Eye (tissue), 1 donor: ENCODE results near the gene CRADD.

Experiments
- DNase-seq: peaks from one replicate; pipeline ENCODE4 v3.0.0-alpha.2; 2015

Gene CRADD

DNA sequence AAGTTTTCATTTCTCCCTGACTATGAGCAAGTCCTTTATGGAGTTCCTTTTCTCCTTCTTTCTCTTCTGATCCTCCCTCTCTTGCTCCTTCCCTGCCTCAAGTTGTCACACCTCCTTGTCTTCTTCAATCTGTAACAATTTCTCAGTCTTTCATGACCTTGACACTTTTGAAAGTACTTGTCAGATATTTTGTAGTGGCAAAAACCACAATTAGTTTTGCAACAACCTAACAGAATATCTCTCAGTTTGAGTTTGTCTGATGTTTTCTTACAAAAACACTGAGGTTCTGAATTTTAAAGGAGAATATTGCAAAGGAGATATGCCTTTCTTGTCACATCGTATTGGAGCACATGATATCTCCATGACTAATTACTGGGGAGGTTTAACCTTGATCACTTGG, 4.1 kb upstream of the CRADD start:
- DNase-seq: no peak

DNA sequence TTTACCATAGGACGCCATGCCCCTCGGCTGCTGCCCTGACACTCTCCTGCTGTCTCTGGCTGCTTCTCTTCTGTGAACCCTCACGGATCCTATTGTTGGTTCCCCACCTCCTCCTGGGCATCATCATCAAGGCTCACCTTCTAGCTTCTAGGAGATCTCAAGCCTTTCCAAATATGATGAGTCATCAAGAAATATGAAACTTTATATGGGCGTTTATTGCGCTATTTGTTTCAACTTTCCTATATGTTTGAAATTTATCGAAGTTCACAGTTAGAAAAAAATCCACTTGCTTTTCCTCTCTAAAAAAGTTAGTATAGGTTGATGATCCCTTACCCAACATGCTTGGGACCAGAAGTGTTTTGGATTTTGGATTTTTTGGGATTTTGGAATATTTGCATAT, 2.8 kb upstream of the CRADD start:
- no peak for DNase-seq

DNA sequence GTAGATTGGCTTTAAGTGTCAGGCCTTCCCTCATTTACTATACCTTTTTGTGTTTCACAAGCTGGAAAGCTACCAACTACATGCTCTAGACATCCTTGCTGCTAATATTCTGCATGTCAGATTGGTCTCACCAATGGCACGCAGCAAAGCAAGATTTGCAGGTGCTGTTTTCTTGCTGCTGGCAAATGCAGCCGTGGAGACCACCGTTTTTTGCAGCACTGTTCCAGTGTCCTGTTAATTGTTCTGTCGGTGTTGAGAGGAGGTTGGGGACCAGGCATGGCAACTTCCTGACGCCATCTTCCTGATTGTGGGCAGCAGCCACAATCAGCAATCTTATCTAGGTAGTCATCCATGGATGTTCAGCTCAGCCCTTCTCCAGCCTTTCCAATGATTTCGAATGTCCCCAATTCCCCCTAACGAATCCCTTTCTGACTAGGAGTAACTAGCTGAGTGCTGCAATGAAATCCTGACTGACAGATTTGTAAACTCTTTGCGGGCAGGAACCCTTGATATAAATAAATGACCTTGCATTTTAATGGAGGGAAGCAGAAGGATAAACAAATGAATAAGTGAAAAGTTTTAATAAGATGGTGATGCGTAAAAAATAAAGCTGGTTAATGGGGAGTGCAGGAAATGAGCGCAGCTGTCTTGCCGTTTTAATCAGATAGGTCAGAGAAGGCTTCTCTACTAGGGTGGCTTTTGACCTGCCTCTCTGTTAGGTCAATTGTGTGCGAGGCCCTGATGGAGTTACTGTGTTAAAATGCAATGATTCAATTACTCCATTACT, 574 bp upstream of the CRADD start:
- peak; percentile 22 for DNase-seq

DNA sequence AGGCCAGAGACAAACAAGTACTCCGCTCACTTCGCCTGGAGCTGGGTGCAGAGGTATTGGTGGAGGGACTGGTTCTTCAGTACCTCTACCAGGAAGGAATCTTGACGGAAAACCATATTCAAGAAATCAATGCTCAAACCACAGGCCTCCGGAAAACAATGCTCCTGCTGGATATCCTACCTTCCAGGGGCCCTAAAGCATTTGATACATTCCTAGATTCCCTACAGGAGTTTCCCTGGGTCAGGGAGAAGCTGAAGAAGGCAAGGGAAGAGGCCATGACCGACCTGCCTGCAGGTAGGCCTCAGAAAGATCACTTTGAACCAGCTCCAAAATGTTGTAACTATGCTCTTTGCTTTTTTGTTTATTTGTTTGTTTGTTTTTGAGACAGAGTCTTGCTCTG, 1.6 kb downstream of the CRADD start:
- DNase-seq: no peak

DNA sequence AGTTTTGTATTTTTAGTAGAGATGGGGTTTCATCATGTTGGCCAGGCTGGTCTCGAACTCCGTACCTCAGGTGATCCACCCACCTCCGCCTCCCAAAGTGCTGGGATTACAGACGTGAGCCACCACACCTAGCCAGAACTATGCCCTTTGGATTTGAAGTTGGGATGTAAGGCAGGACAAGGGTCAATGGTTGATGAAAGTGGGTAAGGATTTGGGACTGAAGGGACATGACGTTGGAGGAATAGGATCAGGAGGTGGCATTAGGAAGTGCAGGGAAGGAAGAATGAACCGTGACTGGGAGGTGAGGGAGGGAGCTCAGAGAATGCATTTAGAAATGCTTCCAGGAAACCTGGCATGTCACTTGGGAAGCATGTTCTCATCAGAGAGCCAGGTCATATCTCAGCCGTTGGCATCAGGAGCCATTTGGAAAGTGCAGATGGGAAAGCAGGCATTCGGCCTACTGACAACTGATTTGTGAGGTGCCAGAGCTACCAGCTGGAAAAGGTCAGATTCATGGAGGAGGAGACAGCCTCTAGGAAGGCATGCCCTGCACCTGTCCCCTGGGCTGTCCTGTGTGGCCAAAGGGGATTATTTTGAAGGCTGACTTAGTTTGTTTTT, 2.2 kb downstream of the CRADD start:
- no peak for DNase-seq

DNA sequence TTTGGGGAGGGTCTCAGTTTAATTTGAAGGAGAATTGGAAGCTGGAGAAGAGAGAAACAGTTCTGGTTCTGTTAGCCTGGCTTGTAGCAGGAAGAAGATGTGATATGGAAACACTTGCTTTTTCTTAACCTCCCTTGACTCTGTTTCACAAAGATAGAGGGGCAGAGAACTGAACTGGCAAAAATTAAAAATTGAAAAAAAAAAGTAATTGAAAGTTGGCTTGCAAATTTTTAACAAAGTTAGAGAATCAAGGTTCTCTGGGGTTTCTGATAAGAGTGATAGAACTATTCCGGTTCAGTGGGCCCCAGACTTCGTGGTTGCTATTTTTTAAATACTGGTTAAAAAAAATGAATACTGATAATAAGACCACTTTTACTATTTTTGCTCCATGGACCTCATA, 2.8 kb downstream of the CRADD start:
- no peak for DNase-seq

DNA sequence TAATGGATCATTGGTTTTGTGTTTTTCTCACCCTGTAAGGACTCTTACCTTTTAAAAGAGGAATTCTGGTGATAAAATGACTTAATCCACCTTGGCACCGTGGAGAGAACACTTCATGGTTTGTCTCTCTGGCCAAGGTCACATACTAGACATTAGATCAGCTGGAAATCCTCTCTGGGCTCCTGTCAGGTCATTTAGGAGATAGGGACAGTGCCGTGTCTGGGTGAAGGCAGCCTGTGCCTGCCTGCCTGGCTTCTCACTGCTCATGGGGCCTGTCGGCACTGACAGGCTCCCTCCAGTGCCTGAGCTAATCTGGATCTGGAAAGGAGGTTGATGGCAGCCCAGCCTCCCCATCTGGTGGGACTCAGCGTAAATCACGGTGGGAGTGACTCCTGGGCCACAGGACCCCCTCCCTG, 5.7 kb downstream of the CRADD start:
- DNase-seq: no peak

DNA sequence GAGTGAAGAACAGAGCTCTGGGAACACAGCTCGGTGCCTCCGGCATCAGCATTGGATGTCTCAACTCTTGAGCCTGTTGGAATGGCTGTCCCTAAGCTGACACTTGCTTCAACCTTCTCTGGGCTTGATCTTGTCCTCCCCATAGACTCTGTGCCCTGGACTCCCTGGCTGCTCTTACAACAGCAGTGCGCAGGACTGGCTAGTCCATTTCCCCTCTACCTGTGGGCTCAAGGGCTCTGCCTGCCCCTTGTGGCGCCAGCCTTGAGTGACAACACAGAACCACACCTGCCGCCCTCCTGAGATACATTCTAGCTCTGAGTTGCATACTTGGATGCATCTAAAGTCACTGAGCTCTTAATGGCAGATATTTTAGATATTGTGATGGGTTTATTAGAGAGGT, 6.2 kb downstream of the CRADD start:
- DNase-seq: no peak

DNA sequence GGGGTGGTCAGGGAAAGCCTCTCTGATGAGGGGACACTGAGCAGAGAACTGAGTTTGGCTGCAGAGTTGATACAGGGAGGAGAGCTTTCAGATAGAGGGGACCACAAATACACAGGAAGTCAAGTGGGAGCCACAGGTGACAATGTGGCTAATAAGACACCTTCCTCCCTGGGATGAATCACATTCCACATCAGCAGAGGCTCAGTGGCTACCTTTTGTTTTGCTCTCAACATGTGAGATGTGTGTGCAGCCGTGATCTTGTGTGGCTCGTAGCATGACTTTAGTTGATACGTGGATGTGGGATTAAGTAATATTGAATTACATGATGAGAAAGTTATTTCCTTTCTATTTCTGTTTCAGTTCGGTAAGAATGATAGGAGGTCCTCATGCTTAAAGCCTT, 7.5 kb downstream of the CRADD start:
- no peak for DNase-seq

DNA sequence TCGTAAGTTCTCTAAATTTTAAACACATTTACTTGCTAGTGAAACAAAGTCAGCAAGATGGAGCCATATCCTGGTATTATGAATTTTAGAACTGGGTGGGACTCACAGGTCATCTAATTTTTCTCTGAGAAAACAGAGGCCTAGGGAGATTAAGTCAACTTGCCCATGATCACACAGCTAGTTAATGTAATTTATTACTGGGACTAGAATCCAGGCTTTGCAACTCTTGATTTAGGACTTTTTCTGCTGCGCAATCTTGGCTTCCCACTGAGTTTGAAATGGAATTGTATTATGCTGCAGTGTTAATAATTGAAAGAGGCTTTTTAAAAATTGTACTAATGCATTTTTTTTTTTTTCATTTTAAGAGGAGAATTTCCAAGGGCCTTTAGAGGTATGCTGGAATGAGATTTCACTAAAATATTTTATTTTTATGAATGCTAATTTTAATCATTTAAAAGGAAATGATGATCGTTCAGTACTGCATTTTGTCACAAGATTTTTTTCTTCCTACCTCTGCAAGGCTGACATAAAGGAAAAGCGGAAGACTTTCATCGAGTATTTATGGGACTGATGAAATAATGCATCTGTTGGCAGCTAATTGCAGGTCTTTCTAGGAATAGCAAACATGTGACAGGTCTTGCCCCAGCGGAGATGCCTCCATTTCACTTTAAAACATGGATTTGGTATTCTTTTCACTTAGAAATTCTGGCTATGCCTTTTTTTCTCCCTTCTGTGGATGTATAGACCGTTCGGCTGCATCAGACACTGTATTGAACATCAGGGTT, 9.6 kb downstream of the CRADD start:
- no peak for DNase-seq

DNA sequence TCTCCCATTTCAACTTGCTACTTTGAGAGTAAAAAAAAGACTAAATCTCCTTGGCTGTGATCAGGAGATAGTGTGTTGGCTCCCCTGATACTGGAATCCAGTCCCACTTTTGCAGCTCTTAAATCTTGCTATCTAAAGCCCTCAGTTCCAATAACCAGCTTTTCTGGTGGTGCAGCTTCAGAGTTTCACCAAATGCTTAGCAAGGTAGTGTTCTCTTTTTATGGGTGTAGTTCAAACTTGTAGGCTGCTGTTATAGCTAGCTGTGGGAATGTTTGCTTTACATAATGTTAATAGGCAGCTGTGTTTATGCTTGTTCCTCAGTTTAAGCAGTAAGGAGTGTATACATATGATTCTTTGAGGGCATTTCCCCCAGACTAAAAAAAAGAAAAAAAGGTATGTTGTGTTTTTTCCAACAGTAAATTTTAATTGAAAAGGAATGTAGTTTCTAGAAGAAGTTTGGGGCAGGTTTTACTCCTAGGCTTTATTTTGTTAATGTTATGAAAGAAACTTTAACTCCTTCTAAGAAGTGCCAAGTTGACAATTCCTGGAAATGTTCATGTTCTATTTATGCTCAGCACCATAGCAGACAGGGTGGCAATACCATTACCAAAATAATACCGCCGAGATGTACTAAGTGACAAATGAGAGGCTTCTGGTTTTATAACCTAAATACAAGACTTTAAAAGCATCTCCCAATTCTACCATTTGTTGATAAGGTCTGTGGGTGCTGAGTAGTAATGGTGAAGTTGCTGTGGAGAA, 12.1 kb downstream of the CRADD start:
- peak; percentile 31 for DNase-seq

DNA sequence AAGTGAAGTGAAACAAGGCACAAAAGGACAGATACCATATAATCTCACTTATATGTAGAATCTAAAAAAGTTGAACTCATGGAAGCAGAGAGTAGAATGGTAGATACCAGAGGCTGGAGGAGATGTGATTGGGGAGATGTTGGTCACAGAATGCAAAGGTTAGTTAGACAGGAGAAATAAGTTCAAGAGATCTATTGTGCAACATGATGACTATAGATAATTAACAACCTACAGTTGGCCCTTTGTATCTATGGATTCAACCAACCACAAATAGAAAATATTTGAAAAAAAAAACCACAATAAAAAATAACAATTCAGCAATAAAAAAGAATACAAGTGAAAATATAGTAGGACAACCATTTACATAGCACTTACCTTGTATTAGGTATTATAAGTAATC, 19.3 kb downstream of the CRADD start:
- no peak for DNase-seq

DNA sequence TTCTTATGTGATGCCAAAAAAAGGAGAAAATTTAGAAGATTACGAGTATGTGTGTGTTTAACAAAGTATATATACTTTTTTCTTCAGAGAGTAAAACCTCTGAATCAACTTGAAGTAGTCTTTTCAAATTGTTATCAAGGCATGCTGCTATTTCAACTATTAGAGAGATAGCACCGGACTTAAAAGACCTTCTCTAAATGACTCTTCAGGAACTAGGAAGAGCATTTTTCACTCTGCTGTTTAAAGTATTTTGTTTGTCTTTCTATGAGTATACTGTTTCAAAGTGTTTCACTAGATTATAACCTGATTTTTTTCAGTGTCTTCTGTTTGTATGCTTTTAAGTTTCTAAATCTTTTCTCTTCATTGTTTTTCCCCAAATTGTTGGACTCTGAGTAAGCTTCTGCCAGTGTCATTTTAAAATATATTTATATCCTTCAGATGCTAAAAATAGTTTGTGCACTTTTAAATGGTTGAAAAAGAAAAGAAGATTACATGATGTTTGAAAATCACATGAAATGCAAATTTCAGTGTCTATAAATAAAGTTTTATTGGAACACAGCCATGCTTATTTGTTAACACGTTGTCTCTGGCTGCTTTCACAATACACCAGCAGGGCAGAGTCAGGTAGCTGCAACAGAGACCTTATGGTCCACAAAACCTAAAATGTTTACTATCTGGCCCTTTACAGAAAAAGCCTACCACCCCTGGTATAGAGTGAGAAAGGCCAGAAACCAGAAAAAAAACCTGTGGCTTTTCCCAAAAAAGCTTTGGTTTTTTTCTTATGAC, 21.3 kb downstream of the CRADD start:
- DNase-seq: no peak

DNA sequence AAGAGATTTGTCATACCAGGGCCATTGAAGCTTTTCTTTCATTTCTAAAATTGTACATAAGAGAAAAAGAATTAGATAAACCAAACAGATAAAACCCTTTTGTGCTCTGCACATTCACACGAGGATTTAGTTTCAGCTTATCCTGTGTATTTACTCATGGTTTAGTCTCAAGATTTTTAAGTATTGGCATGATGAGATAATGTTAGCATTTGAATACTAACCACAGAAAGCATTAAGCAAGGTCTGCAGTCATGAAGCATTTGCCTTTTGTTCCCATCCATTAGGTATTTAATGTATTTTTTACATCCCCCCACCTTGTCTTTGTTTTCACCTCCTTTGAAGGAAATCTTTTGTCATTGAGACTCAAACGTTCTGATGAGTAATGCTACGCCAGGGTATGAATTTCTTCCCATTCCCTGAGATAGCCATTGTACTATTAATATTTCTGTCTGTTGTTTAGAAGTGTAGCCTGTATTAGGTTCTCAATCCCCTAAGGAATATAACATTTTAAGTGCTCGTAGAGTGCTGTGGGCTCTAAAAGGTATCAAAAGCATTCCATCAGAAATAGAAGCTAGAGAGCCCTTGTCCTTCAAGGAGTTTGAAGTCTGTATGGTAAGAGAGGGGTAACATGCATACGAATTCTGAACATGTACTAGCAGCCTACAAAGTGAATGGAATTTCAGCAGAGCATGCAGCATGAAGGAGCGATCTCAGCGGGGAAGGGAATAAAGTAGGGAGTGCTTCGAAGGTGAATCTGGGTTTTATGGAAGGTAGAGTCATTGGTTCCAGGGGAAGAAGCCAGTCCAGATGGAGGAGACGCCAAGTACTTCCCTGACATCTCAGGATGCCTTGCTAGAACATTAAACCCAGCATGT, 22.3 kb downstream of the CRADD start:
- no peak for DNase-seq

DNA sequence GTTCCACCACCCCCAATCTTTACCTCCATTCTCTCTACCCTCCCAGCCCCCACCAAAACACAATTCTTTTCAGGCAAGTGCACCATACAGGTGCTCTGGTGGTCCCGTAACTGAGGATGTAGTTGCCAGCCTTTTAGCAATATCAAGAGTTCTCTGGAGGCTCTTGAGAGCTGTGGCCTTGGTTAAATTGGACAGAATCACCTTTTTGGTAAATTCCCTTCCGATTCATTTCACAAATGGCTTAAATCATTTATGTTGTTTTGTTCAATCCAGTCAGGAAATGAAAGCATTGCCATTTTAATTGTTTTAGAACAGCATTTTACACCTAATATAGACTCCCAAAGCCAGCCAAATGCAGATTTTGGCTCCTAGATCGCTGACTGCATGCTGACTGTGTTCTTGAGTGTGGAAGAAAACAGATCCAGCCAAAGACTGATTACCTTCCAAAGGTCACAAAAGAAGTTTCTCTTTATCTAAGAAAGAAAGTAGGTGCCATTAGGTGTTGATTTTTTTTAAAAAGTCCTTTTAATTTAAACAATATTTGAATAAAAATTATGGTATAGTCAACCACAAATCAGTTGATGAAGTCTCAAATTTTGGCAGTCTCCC, 25.6 kb downstream of the CRADD start:
- DNase-seq: no peak

DNA sequence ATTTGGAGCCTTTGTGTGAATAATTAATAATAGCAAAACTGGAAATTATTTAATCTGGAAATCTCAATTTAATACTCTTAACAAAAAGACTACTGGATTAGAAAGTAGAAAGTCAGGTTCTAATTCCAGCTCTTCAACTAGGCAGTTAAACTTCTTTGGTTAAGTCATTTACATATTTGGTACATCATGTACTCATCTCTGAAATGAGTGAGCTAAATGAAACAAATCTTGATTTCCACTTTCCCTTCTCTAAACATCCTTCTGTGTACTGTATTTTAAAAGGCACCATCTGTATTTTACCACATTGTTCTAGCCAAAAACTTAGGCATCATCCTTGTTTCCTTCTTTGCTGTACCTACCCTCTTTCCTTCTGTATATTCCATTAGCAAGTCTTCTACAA, 26.9 kb downstream of the CRADD start:
- DNase-seq: no peak

DNA sequence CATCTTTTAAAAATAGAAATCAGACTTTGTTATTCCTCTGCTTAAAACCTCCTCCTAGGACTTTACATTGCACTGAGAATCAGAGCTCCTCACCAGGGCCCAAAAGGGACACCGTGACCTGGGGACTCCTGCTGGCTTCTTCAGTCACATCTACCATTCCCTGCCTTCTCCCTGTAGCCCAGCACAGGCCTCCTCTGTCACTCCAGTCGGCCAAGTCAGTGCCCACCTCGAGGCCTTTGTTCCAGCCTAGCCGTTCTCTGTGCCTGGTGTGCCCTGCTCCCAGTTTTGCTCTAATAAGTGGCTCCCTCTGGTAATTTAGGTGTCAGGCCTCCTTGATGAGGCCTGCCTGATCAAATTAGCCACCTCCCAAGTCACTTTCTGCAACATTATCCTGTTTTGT, 27.4 kb downstream of the CRADD start:
- no peak for DNase-seq

DNA sequence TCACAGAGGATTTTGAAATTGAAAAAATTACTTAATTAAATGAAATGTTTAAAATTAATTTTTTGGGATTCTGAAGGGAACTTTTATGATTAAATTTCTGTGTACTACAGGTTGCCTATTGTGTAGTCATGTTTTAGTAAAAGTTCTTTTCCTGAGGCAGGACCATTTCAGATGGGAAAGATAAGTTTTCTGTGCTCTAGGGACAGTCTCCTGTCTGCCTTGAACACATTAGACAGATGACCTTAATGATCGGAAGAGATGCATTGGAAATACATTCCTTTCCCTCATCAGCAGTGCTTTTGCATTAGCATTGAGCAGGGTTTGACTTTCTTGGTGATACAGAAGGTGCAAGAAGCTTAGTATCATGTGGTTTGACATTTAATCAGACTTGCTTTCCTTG, 28.1 kb downstream of the CRADD start:
- DNase-seq: peak; percentile 23

DNA sequence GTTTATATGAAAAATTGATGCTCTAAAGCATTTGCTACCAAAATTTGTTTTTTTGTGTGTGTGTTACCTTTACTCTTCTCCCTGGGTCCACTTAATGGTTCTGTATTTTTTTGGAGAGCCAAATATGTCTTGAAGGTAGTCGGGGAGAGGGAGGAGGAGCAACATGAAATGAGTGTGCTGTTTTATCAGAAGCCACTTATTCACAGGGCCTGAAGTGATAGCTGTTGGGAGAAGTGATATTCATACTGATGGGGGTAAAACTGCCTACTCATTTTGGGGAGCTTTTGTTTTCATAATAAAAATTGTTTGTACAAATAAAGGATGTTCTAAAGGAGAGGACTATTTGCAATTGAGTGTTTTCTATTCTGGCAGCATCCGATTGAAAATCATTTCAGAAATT, 29.2 kb downstream of the CRADD start:
- no peak for DNase-seq

DNA sequence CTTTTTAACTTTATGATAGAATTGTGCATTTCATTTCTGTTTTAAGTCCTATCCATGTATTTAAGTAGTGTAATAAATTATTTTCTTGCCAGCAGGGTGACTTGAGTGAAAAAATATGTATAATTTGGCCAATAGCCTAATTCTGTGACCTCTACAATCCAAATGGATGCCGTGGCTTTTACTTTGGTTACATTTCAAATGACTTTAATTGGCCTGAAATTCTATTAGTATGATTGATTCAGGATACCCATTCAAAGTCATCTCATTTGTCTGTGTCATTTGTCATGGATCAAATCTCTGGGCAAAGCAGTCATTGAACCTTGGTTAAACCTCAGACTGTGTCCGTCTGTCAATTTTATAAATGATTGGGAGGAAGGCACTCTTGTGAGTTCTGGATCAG, 29.6 kb downstream of the CRADD start:
- DNase-seq: no peak

DNA sequence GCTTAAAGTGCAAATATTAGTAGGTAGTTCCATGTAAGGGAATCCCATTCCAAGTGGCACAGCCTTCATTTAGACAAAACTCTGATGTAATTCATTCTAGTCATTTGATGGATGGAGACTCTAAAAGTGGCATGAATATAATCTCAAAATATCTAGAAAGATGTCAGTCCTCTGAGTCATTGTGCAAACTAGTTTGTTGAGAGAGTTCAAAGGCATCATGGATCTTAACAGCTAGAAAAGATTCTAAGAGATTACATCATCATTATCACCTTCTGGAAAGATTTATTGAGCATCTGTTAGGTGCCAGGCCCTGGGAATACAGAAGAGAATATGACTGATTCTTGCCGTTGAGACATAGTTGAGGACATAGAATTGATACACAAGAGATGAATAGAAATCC, 30.7 kb downstream of the CRADD start:
- DNase-seq: no peak
